Sigmoid colon (tissue), 3 donors: ENCODE data around the gene PLXND1.

Experiments used
- POLR2A ChIP-seq, 2 donors: fragments of 450-650 bp; IDR thresholded peaks; one replicate each; pipeline ENCODE4 v1.6.1; 2016; ENCODE audit warnings: antibody characterized with exemption in 2 of 2, mild to moderate bottlenecking in 2 of 2, moderate library complexity in 2 of 2
- TF ChIP-seq, protein P1 (sequence below), 4 experiments: fragments of 450-650 bp in 3 of 4; fragments of 200-600 bp in 1 of 4; IDR thresholded peaks; one replicate each; pipeline ENCODE4 v1.5.1; 2016 to 2019; ENCODE audit warnings: antibody characterized with exemption in 4 of 4, mild to moderate bottlenecking in 3 of 4, moderate library complexity in 2 of 4

GRCh38 chr3:129592381-129593131 is 13.9 kb downstream of the PLXND1 start:
- TF ChIP-seq, protein P1, sequence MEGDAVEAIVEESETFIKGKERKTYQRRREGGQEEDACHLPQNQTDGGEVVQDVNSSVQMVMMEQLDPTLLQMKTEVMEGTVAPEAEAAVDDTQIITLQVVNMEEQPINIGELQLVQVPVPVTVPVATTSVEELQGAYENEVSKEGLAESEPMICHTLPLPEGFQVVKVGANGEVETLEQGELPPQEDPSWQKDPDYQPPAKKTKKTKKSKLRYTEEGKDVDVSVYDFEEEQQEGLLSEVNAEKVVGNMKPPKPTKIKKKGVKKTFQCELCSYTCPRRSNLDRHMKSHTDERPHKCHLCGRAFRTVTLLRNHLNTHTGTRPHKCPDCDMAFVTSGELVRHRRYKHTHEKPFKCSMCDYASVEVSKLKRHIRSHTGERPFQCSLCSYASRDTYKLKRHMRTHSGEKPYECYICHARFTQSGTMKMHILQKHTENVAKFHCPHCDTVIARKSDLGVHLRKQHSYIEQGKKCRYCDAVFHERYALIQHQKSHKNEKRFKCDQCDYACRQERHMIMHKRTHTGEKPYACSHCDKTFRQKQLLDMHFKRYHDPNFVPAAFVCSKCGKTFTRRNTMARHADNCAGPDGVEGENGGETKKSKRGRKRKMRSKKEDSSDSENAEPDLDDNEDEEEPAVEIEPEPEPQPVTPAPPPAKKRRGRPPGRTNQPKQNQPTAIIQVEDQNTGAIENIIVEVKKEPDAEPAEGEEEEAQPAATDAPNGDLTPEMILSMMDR (IDR thresholded peaks at IDR 0.05): no peak
- no peak for TF ChIP-seq POLR2A (IDR thresholded peaks at IDR 0.05)
